Thyroid gland (tissue), 4 donors: Measurements from ENCODE around the gene NAALADL2.

ENCODE experiments used
- POLR2A ChIP-seq, 2 donors: fragments of 450-650 bp; IDR thresholded peaks; one replicate each; pipeline ENCODE4 v1.6.1; 2017; ENCODE audit warnings: antibody characterized with exemption in 2 of 2, mild to moderate bottlenecking in 2 of 2, moderate library complexity in 1 of 2
- TF ChIP-seq, protein P1 (sequence below), 6 experiments: fragments of 200-600 bp in 3 of 6; fragments of 450-650 bp in 3 of 6; sonication (generic) in 3 of 6; IDR thresholded peaks; one replicate each; pipeline ENCODE4 v1.5.1; 2016 to 2019; ENCODE audit warnings: antibody characterized with exemption in 6 of 6, mild to moderate bottlenecking in 2 of 6, inconsistent platforms in 1 of 6, moderate library complexity in 1 of 6

GRCh38 chr3:175059788-175060187 is 200.7 kb downstream of the NAALADL2 start:
- no peak for TF ChIP-seq POLR2A (IDR thresholded peaks at IDR 0.05)
- TF ChIP-seq, protein P1, sequence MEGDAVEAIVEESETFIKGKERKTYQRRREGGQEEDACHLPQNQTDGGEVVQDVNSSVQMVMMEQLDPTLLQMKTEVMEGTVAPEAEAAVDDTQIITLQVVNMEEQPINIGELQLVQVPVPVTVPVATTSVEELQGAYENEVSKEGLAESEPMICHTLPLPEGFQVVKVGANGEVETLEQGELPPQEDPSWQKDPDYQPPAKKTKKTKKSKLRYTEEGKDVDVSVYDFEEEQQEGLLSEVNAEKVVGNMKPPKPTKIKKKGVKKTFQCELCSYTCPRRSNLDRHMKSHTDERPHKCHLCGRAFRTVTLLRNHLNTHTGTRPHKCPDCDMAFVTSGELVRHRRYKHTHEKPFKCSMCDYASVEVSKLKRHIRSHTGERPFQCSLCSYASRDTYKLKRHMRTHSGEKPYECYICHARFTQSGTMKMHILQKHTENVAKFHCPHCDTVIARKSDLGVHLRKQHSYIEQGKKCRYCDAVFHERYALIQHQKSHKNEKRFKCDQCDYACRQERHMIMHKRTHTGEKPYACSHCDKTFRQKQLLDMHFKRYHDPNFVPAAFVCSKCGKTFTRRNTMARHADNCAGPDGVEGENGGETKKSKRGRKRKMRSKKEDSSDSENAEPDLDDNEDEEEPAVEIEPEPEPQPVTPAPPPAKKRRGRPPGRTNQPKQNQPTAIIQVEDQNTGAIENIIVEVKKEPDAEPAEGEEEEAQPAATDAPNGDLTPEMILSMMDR (IDR thresholded peaks at IDR 0.05), result no peak
